Urothelium cell line (cell line): ENCODE data around the gene PIK3R1.

Experiments
- DNase-seq: peaks from one replicate; pipeline ENCODE4 v3.0.0; 2011; ENCODE audit warnings: low spot score, mixed read lengths
- FAIRE-seq: peaks from 2 replicates; lab custom pipeline; 2011; peaks lifted over from hg19 to GRCh38; lab: Jason Lieb, UNC

PIK3R1 gene

GRCh38 chr5:68249520-68249919, 34.0 kb downstream of the PIK3R1 start:
- no peak for DNase-seq
- FAIRE-seq: no peak

GRCh38 chr5:68250661-68251298, 35.2 kb downstream of the PIK3R1 start:
- no peak for FAIRE-seq
- no peak for DNase-seq

- FAIRE-seq: no peak
- no peak for DNase-seq
Measured at GRCh38 chr5:68251386-68251785, 35.8 kb downstream of the PIK3R1 start.

- DNase-seq (no peak), FAIRE-seq (no peak)
Measured at GRCh38 chr5:68251804-68252522, 36.4 kb downstream of the PIK3R1 start.

GRCh38 chr5:68252673-68253623, 37.4 kb downstream of the PIK3R1 start:
- DNase-seq (peak; percentile 63), FAIRE-seq (no peak)

GRCh38 chr5:68253624-68254585, 38.3 kb downstream of the PIK3R1 start:
- no peak for DNase-seq
- no peak for FAIRE-seq

GRCh38 chr5:68254810-68255209, 39.3 kb downstream of the PIK3R1 start:
- FAIRE-seq: no peak
- no peak for DNase-seq

GRCh38 chr5:68255305-68256120, 40.0 kb downstream of the PIK3R1 start:
- DNase-seq (no peak), FAIRE-seq (no peak)

- FAIRE-seq (no peak), DNase-seq (no peak)
Measured at GRCh38 chr5:68257210-68257609, 41.7 kb downstream of the PIK3R1 start.

- FAIRE-seq (no peak), DNase-seq (no peak)
Measured at GRCh38 chr5:68258531-68258930, 43.0 kb downstream of the PIK3R1 start.

- DNase-seq: no peak
- FAIRE-seq: no peak
Measured at GRCh38 chr5:68259700-68260099, 44.1 kb downstream of the PIK3R1 start.

GRCh38 chr5:68260467-68260866, 44.9 kb downstream of the PIK3R1 start:
- FAIRE-seq (no peak), DNase-seq (no peak)

GRCh38 chr5:68261169-68261568, 45.6 kb downstream of the PIK3R1 start:
- FAIRE-seq (no peak), DNase-seq (no peak)

- DNase-seq (no peak), FAIRE-seq (no peak)
Measured at GRCh38 chr5:68261569-68262065, 46.1 kb downstream of the PIK3R1 start.

GRCh38 chr5:68264024-68264956, 48.7 kb downstream of the PIK3R1 start:
- DNase-seq: no peak
- FAIRE-seq: no peak

- FAIRE-seq: no peak
- DNase-seq: no peak
Measured at GRCh38 chr5:68265347-68265746, 49.8 kb downstream of the PIK3R1 start.

GRCh38 chr5:68265822-68266395, 50.4 kb downstream of the PIK3R1 start:
- no peak for FAIRE-seq
- DNase-seq: no peak

- no peak for DNase-seq
- FAIRE-seq: no peak
Measured at GRCh38 chr5:68266457-68266856, 50.9 kb downstream of the PIK3R1 start.
